HG03575 (cell line): ENCODE results near the gene PPP2R5E.
"Not testable (repeated sequence)": the region's sequence is repeated elsewhere in the genome, so short reads cannot be mapped to it uniquely, and the experiment has no call there.

Experiments
- ATAC-seq: cut with Tn5 transposase; IDR thresholded peaks from one replicate; pipeline ENCODE4 v1.9.1; 2021; ENCODE audit not compliant: unreplicated experiment, insufficient number of reproducible peaks, low FRiP score; ENCODE audit errors: extremely low read depth

PPP2R5E gene

GRCh38 chr14:63524537-63525155, 18.5 kb downstream of the PPP2R5E start:
- ATAC-seq, result no peak

DNA sequence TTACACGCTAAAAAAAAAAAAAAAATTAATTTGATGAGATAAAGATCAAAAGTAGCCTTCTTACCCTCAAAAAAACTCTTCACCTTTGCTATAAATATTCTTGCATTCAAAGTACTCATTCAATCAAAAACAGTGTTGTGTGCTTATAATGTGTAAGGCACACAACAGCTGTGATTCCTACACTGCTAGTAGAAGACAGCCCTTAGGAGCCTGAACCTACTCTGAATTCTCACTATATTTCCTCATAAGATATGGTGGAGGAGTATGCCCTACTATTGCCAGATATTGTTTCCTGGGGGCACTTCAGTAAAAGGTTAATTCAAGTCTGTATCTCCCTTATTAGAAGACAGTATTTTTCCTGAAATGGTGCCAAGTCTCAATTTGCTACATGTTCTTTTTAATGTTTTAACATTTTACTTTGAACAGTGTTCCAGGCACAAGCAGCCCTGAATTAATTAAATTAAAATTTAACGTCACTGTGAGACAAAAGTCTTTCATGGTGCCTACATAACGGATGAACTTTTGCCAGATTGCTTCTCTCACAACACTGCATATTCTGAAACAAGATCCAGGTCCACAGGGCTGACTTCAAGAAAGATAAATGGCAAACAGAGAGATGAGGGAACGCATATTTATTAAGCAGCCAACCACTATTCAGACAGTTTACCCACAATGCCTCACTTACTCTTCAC, 19.3 kb downstream of the PPP2R5E start:
- no peak for ATAC-seq

- ATAC-seq, result not testable (repeated sequence)
Measured at GRCh38 chr14:63522511-63522910, 20.7 kb downstream of the PPP2R5E start.

DNA sequence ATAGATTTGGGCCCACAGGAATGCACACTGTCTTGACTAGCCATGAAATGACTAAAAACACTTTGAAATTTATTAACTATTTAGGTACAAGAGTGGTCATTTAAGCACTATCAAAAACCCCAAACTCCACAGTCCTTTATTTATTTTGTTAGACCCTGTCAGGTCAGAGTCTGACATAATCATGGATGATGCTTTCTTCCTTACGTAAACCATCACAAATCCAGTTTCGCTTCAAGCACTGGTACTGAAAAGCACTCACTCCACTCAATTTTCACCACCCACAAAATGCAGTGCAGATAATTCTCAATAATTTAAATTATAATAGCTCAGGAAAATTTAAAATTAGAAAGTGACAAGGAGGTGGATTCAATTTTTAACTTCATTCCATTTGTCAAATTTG, 25.8 kb downstream of the PPP2R5E start:
- ATAC-seq, result no peak

DNA sequence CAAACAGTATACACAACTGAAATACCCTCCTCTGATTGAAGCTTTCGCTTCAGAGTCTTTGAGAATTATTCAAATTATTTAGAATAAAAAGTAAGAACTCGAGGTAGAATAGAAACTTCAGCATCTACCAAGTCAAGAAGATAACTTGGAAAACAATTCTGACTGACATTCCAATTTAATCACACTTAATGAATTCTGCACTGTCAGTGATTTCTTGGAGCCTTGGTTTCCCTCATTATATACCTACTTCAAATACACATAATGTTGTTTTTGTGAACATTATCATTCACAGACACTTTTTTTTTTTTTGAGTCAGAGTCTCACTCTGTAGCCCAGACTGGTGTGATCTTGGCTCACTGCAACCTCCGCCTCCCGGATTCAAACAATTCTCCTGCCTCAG, 27.9 kb downstream of the PPP2R5E start:
- no peak for ATAC-seq

DNA sequence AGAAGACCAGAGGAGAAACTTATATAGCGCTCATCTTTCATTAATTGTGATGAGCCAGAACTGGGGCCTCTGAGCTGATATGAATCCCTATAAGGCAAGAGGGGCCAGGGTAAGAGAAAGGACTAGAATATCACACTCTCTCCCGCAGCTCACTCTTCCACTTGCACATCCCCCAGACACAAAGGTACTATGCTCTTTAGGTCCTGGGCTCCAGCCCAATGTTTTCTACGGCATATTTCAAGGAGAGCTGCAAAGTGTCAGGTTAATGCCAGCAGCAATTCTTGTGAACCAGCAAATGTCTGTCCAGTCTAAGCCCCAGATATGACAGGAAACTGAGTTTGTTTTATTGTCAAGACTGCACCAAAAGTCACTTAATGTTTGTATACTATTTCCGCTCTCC, 29.4 kb downstream of the PPP2R5E start:
- ATAC-seq, result no peak

DNA sequence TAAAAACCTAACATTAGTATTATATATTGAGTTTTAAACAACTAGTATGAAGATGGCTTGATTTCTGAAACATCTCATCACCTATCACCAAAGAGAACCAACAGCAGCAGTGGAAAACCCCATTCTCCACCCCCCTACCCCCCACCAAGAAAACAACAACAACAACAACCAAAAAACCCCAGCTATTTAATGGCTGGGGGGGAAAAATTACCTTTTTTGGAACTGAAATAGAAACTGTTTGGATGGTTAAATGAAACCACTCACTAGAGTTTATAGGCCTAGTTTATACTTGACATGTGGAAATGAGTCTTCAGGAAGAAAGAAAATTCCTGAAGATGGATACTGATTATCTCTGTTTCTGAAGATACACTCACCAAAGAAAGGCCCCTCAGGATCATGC, 30.3 kb downstream of the PPP2R5E start:
- no peak for ATAC-seq

DNA sequence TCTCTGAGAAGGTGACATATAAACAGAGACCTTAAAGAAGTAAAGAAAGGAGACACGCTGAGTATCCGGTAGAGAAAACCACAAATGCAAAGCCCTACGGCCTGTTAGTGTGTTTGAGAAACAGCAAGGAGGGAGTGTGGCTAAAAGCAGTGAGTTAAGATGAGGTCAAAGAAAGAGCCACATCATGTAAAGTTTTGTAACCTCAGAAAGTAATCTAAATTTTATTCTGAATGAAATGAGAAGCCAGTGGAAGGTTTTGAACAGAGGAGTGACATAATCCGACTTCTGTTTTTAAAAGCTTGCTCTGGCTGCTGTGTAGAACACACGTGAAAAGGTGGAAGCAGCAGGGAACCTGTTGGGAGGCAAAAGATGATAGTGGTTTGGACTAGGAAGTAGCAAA, 32.6 kb downstream of the PPP2R5E start:
- ATAC-seq, result no peak

DNA sequence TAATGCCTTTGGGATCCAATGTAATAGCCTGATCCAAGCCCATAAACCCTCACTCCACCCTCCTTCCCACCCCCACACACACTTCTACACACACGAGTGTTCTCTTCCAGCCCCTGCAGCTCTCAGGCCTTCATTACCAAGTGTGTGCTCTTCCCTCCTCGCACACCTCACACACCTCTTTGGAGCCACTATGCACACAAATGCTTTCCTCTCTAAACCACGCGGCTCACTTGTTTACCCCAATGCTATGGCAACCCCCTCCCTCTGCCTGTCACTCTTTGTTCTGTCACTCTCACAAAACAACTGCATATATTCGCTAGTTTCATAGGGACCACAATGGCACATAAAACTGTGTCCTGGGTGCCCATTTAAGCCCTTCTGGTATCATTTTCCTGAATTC, 35.1 kb downstream of the PPP2R5E start:
- ATAC-seq, result no peak

DNA sequence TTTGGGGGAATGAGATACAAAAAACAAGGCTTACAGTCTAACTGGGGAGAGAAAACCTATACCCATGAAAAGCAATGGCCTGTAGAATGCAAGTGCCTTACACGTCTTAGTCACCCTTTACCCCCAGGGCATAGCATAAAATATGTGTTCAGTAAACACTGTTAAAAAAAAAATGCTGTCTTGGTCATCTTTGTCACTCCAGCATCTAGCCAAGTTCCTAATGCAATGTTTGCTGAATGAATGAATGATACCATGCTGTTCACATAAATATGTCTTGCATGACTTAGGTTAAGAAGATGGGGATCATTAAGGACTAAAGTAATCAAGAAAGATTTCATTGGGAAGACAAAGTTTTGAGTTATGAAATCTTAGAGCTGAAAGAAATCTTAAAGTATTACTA, 38.5 kb downstream of the PPP2R5E start:
- no peak for ATAC-seq

DNA sequence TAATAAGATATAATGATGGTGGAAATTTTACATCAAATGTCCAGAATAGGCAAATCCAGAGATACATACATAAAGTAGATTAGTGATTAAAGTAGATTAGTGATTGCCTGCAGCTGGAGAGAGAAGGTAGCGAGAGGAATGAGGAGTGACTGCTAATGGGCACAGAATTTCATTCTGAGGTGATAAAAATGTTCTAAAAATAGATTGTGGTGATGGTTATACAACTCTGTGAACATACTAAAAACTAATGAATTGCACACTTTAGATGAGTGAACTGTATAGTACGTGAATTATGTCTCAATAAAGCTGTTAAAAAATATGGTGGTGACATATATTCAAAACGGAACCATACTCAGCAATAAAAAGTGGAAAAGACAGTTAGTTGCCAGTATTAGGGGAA, 41.7 kb downstream of the PPP2R5E start:
- no peak for ATAC-seq

- no peak for ATAC-seq
Measured at GRCh38 chr14:63499701-63500250, 43.4 kb downstream of the PPP2R5E start.

GRCh38 chr14:63496837-63497400, 46.3 kb downstream of the PPP2R5E start:
- no peak for ATAC-seq

- no peak for ATAC-seq
Measured at GRCh38 chr14:63493246-63493645, 49.9 kb downstream of the PPP2R5E start.

- no peak for ATAC-seq
Measured at GRCh38 chr14:63492391-63492790, 50.8 kb downstream of the PPP2R5E start.

- no peak for ATAC-seq
Measured at GRCh38 chr14:63487724-63488123, 55.5 kb downstream of the PPP2R5E start.

- no peak for ATAC-seq
Measured at GRCh38 chr14:63486738-63487137, 56.4 kb downstream of the PPP2R5E start.

- ATAC-seq, result no peak
Measured at GRCh38 chr14:63483315-63483714, 59.9 kb downstream of the PPP2R5E start.

DNA sequence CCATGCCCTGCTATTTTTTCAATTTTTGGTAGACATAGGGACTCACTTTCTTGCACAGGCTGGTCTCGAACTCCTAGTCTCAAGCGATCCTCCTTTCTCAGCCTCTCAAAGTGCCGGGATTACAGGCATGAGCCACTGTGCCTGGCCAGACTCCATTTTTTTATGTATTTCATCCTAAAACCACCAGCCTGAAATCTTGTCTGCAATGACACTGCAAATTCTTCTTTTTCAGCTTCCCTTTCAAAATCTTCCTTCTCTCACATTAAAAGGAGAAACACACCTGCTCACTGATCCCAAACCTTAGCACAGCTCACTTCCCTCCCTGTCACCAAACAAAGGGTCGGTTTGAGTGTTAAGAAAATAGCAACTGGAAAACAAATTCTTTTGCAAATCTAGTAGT, 62.6 kb downstream of the PPP2R5E start:
- ATAC-seq, result no peak

DNA sequence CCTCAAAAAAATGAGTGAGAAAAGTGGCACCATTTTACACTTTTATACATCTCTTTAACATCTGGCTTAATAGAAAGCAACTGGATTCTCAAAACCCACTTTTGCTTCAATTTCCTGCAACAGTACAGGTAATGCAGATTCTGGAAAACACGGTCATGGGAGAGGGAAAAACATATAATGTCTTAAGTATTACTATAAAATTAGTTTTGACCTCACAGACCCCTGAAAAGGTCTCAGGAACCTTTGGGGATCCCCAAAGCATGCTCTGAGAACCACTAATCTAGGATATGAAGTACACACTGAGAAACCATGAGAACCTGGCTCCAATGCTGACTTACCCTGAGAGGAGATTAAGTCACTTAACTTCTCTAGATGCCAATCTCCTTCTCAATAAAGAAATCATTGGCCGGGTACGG, 64.7 kb downstream of the PPP2R5E start:
- peak; percentile 25 for ATAC-seq
